Pulmonary artery endothelial cell (primary cell): ENCODE results near the gene ADCY3. TPM values are rescaled to one million over a fixed set of nuclear protein-coding genes. Genes with fewer than 3 reads are reported as not detected.

Source experiments
- DNase-seq: peaks from one replicate; pipeline ENCODE4 v3.0.0-alpha.2; 2011; ENCODE audit warnings: low read depth, low spot score
- total RNA-seq: library from RNA; depleted of rRNA; stranded (reverse); fragments of >200 nt; gene quantifications from 2 replicates; pipeline ENCODE4 v1.2.3, GENCODE V29; 2014

ADCY3 gene
- total RNA-seq, 1 donor from 2014 or later = 30.8 TPM

DNA sequence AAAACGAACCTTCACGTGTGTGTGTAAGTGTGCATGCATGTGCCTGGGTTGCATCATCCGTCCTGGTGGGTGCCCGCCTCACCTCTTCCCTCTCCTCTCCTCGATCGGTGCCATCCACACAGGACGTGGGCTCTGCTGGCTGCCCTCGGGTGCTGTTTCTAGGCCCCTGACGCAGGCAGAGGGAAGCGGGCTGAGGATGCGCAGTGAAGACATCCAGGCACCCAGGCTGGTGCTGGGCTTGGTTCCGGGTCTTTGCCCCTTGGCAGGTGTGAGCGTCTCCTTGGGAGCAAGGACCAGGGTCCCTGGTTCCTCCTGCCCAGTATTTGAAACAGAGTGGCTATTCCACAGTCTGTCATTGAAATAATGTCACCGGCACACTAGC is 6.2 kb upstream of the ADCY3 start:
- DNase-seq = no peak

DNA sequence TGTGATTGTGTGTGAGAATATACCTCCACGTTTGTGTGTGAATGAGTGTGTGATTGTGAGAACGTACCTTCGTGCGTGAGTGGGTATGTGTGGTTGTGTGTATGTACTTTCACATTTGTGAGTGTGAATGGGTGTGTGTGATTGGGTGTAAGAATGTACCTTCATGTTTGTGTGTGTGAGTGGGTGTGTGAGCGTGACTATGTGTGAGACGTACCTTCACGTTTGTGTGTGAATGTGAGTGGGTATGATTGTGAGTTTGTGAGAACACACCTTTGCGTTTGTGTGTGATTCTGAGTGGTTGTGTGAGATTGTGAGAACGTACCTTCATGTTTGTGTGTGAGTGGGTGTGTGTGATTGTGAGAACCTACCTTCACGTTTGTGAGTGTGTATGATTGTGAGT is 5.8 kb upstream of the ADCY3 start:
- no peak for DNase-seq

DNA sequence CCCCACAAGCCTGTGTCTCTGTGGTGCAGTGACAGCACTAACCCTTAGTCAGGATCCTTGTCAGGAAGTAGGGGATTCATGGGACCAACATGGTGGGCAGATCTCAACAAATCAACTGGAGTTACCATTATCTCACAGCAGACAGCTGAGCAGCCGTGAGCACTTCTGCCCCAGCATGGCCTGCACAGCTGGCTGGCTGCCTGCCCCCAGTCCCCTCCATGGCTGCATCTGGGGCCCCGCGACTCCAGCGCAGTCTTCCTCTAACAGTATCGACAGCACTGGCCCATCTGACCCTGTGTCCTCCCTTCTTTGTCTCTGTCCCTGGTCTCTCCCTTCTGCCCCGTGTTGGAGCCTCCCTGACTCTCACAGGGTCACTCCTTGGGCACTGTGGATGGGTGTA is 4.7 kb upstream of the ADCY3 start:
- DNase-seq = no peak

DNA sequence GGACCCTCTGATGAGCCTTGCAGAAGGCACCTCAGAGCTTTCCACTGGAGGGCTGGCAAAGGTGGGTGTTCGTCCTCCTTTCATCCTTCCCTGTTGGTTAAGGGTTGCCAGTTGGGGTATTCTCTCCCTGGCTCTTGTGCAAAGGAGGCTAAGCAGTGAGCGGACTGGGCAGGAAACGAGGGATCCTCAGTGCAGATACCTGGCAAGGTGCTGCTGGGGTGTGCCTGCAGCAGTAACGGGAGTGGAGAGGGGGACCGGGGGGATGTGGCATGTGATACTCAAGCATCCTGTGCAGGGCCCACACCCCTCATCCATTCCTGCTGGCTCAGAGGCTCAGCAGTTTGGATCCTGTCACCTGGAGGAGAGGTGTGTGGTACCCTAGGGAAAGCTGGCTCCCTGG is 4.2 kb upstream of the ADCY3 start:
- no peak for DNase-seq

DNA sequence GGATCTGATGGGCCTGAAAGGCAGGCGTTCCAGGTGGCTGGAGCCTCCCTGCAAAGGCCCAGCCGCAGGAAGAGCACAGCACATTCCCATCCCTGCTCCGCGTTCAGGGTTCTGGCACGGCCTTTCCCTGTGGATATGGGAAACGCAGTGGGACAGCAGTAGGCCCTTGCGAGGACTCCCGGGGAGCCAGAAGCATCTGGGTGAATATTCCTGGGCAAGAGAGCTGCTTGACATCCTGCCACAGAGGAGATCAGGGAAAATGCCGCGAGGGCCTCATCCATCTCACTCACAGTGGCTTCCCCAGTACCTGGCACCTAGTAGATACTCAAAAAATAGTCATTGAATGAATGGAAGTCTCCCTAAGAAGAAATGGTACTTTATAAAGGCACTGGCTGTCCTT is 3.1 kb upstream of the ADCY3 start:
- no peak for DNase-seq

DNA sequence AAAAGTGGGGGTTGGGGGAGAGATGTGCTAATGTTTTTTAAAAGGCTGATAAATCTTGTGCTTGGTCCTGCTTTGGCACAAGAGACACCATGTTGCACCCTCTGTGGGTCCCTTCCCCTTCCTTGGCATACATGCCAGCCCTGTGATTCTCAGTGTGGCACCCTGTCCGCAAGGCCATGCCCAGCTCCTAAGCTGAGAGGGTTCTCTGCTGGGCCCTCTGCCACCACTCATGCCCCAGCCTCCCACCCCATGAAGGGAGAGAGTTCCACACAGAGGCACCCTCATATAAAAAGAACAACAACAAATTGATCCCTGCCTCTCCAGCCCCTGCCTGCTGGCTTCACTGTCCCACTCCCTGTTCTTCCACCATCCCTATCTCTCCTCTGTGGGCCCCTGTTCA is 2.5 kb upstream of the ADCY3 start:
- no peak for DNase-seq

DNA sequence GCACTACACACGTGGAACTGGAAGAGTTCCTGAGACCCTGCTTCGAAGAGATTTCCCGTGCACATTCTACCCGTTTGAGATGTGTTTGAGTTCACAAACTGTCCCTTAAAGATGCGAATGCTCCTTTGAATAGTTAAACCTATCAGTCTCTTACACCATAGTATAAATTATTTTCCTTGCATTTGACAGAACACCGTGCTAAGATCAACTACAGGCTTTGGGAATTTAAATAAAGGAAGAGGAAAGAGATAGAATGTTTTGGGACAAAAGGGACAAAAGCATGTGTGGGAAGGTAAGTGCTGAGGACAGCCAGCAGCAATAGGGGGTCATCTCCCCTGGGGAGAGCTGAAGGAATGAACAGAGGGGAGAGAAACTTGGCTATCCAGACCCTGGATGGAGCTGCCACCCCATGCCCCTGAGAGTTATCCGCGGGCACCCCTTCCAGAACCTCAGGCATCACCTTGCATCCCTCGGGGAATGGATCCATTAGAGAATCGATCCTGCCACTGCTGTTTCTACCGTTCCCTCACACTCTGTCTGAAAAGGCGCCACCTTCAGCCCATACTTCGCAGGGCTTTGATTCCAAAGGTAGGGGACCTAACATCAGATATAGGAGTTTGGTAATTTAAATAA is 888 bp upstream of the ADCY3 start:
- no peak for DNase-seq

DNA sequence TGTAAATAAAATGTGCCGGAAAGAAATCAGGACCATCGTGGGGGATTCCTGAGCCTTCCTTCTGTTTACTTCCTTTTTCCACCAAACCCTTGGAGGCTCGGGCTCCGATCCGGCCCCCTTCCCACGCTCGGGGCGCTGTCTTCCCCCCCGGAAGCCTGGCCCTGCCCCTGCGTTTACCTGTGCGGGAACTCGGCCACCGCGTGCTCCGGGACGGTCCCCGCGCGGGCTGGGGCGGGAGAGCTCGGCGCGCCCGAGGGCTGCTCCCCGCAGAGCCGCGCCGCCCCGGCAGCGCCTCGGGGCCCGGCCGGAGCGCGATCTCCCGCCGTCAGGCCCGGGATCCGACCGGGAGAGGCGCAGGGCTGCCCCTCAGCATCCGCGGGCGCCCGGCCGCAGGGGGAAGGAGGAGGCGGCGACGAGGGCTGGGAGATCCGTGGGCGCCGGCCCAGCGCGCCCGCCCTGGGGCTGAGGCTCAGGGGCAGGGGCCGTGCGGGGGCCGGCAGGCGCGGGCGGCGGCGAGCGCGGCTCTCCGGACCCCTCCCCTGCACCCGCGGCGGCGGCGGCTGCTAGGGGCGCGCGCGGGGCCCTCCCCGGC is 435 bp downstream of the ADCY3 start:
- DNase-seq = no peak

DNA sequence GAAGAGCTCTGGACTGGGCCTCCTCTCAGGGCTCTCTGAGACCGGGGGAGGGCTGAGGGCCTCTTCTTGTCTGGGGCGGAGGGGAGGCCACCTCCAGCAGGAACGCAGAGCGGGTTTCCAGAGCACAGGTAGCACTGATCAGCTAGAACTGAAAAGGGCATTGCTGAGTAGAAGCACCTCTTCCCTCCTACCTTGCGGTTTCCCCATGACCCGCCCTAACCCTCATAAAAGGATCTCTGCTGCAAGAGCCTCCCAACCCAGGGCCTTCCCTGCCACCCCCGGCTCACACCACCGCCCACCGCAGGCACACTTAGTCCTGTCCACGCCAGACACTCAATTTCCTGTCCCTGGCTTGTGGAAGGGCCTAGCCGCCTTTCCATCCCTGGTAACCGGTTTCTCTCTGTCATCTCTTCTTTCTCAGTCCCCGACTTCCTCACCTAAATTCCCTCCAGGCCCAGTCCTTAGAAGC is 966 bp downstream of the ADCY3 start:
- no peak for DNase-seq

DNA sequence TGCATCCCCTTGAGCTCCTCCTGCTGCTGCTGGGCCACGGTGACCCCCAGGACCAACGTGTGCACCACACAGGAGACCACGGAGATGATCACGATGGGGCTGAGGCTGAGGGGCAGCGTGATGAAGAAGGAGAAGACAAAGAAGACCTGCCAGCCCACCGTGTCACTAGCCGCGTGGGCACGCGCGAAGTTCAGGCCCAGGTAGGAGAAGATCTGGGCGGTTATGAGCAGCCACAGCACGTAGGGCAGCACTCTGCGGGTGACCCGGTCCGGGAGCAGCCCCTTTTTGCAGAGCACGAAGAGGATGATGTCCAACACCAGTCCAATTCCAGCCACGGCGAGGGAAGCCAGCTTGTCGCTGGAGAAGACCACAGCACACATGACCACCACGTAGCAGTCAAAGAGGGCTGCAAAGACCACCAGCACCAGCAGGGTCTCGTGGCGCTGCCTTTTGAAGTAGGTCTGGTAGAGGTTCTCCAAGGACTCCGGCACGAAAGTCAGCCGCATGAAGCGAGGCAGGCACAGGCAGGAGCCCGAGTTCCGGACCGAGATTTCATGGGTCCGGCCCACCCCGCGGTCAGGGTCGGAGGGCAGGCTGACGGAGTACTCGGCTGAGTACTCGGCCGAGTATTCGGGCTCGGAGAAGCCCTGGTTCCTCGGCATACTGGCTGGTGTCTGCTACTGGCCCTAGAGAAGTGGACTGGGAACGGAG is 1.6 kb downstream of the ADCY3 start:
- DNase-seq = no peak

DNA sequence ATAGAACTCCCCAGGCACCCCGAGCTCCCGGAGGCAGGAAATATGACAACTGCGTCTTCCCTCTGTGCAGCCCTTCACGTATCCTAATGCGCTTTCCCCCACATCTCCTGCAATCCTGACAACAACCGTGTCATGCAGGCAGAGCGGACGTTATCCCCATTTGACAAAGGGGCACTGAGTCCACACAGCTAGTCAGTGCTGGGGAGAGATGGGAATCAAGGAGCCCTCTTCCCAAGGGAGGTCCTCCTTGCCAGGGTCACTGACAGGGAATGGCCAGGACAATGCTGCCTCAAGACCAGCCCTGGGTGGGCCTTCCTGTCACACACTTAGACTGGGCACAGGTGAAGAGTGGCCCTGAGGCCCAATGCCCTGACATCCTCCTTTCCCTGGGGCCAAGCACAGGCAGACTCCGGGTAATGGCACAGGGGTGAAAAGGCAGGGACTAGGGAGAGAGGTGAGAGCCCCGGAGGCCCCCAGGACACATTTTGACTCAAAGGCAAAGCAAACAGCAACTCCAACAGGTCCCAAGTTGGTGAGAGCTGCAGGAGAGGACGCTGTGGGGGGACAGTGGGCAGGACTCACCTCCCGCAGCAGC is 2.2 kb downstream of the ADCY3 start:
- DNase-seq = no peak

DNA sequence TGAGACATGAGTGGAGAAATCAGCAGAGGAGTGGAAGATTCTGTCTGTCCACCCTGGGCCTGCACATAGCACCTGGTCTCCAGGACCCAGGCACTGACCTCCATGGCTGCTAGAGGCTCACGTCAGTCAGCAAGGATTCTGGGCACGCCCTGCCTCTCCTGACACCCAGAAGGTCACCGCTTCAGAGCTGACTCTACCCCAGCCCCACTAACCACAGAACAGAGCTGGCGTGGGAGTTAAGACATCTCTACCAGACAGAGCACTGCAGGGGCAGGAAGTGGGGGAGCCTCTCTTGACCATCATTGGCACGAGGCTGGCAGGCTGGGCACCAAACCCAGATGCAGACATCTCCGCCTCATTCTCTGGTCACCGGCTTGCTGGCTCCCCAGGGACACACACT is 3.0 kb downstream of the ADCY3 start:
- no peak for DNase-seq

DNA sequence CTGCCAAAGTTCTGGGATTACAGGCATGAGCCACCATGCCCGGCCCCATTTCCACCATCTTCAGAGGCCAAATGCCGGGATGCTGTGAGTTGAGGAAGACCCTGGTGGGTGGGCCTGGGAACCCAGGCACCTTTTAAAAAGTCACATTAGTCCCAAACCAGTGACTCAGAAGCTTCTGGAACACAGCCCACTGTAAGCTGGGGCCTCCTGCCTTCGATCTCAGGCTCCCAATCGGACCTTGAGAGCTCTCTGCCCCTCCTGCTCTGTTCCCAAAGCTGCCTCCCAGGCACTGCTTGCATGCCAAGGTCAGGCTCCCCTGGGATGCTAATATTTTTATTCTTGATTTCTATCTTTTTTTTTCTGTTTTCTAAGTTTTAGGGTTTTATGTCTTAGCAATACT is 4.2 kb downstream of the ADCY3 start:
- no peak for DNase-seq

DNA sequence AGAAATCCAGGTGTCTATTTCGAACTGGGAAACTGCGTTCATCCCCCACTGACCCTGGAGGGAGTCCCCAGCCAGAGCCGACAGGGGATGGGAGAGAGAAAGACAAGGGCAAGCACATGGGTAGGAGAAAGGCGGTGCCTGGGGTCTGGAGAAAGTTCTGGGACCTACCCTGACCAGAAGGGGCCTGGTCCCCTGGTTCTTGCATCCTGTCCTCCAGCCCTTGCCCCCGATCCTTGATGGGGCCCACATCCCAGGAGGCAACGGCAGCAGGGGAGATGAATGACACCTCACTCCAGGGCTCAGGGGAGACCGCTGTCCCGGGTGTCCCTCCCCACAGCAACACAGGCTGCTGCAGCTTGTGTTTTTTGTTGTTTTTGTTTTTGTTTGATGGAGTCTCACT is 4.9 kb downstream of the ADCY3 start:
- no peak for DNase-seq

DNA sequence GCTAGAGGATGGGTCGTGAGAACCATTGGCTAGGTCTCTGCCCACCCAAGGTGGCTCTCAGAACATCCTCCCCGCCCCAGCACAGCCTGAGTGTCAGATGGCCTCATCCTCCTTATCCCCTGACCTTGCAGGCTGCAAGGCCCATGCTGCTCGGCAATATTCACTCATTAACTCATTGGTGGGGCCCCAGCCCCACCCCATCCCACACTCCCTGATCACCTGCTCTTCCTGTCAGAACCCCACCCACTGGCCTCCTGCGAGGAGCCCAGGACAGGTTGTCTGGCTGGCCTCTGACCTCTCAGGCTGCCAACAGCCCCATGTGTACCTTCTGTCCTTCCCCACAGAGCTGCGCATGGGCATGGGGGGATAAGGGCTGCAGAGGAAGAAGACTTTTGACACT is 5.3 kb downstream of the ADCY3 start:
- no peak for DNase-seq

DNA sequence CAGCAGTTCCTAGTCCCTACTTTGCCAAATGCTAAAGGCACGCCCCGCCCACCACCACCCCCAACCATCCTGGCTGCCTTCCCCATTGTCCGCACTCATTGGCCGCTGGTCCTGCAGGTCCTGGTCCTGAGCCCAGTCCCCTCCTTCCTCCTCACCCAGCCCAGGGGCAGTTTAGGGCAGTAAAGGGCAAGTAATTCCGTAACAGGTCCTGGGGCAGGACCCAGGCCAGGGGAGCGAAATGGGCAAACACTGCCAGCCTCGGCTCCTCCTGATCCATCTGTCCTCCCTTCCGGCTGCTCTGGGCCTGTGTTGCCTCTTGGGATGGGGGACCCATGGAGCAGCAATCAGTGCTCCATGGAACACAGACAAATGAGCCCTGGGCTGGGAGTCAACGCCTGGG is 6.1 kb downstream of the ADCY3 start:
- no peak for DNase-seq

DNA sequence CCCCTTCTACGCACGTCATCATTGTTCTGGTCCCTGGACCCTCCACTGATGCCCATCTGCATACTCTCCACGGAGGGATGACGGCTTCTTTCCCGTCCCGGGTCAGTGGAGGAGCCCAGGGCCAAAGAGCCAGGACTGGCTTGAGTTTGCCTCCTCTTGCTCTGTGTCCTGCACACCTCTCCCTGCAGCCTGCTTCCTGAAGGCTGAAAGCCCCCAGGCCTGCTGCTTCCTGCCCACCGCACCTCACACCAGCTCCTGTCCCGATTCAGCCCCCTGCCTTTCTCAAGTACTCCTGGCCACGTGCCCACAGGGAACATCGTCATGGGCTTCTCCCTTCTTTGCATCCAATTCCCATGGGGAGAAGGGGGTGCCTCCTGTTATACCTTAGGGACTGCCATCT is 7.1 kb downstream of the ADCY3 start:
- DNase-seq = no peak

DNA sequence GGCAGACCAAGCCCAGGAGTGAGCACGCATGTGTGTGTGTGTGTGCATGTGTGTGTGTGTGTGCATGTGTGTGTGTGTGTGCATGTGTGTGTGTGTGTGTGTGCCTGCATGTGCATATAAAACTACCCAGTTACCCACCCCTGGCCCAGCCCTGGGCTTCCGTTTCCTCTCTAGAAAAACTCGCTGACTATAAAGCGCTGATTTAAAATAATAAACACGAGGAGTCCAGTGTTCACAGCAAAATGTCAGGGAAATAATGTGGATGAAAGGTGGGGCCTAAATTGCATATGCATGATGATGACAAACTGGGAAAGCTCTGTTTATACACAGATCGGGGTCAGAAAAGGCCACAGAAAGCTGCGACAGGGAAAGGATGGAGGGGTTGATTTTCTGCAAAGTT is 7.5 kb downstream of the ADCY3 start:
- DNase-seq = no peak

DNA sequence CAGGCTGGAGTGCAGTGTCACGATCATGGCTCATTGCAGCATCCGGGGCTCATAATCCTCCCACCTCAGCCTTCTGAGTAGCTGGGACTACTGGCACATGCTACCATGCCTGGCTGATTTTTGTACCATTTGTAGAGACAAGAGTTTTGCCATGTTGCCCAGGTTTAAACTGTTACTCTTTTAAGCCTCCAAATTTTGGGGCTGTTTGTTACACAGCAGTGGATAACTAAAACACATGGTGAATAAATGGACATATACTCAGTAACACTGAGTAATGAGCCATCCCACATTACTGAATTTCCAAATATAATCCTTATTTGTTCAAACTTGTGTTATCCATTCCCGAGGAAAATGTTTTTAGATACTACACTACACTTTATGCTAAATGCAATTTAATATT is 9.8 kb downstream of the ADCY3 start:
- DNase-seq = no peak

DNA sequence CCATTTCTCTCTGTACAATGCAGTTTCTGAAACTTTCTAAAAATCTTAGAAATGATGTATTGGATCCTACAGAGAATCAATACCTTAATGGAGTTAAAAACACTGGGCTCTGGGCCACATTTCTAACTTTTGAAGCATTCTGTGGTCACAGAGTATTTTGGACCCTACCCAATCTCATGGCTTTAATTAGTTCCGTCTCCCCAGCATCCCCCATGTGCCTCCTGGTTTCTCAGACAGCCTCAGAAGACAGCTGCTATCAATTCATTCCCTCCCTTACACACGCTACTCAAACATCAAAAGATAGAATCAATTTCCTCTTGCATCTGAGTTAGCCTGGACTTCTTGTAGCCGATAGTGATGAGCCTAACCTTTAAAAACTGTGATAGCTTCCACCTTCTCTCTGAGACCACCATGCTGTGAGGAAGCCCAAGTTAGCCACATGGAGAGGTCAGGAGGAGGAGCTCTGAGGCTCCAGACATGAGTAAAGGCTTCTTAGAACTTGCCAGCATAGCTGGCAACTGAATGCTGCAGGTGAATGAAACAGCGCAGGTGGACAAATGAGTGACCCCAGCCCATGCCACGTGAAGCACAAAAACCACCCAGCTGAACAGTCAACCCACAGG is 10.4 kb downstream of the ADCY3 start:
- DNase-seq = no peak

DNA sequence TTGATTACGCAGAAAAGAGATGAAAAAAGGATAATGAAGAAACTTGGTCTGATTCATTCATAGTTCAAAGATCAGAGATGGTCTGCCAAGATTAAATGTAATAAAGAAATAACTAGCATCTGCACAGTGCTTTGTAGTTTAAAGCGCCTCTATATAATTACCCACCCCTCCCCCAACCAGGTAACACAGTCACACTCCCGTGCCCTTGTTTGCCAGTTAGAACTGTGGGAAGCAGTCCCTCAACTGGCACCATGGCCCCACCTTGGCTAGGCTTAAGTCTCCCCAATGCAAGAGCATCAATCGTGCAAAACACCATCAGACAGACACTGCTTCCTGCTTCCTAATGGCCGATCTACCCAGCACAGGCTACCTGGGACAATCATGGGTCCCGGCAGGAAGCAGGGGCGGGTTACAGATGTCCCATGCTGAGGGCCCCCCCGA is 11.6 kb downstream of the ADCY3 start:
- no peak for DNase-seq

DNA sequence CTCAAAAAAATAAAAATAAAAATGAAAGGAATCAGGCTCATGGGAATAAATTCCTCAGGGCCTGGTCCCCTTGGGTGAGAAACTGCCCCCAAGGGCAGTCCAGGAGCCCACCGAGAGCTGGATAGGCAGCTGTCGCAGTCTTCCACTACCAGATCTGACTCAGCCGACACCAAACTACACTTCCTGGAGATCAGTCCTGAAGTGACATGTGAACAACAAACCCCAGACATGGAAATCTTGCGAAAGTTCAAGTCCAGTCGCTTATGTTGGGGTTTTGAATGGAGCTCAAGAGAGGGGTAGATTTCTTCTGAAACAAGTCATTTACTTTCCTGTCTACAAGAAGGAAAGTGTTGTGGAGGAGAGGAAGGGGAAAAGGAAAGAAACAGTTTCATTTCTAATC is 12.9 kb downstream of the ADCY3 start:
- no peak for DNase-seq
